Sigmoid colon (tissue), 7 donors: ENCODE measurements around the gene PNLIPRP2. TPM values are rescaled to one million over a fixed set of nuclear protein-coding genes. Genes with fewer than 3 reads are reported as not detected.

Experiments used
- DNase-seq: peaks from one replicate; pipeline ENCODE4 v3.0.0-alpha.2; 2019
- H3K27ac ChIP-seq, 4 donors: fragments of 200-600 bp; sonication (generic); one replicate each; pipeline ENCODE4 v1.5.1; 2016 to 2019; ENCODE audit warnings: mild to moderate bottlenecking in 1 of 4
- H3K27me3 ChIP-seq, 3 donors: fragments of 200-600 bp; sonication (generic); one replicate each; pipeline ENCODE4 v1.5.1; 2019; ENCODE audit warnings: mild to moderate bottlenecking in 1 of 3
- H3K36me3 ChIP-seq, 4 donors: fragments of 200-600 bp; sonication (generic); one replicate each; pipeline ENCODE4 v1.5.1; 2016 to 2019
- H3K4me1 ChIP-seq, 4 donors: fragments of 200-600 bp; sonication (generic); one replicate each; pipeline ENCODE4 v1.5.1; 2017 to 2019
- H3K4me3 ChIP-seq, 4 donors: fragments of 200-600 bp; sonication (generic); one replicate each; pipeline ENCODE4 v1.5.1; 2017 to 2019; ENCODE audit warnings: mild to moderate bottlenecking in 2 of 4, moderate library complexity in 1 of 4
- H3K9me3 ChIP-seq, 4 donors: fragments of 200-600 bp in 3 of 4; sonication (generic) in 3 of 4; one replicate each; pipeline versions ENCODE4 v1.5.1 to v1.6.1; 2013 to 2019
- EP300 ChIP-seq, 4 donors: sonication (generic); formaldehyde crosslinking; IDR thresholded peaks; one replicate each; pipeline ENCODE4 v1.6.1; 2017; ENCODE audit warnings: antibody characterized with exemption in 4 of 4
- POLR2A ChIP-seq, 2 donors: fragments of 450-650 bp; IDR thresholded peaks; one replicate each; pipeline ENCODE4 v1.6.1; 2016; ENCODE audit warnings: antibody characterized with exemption in 2 of 2, mild to moderate bottlenecking in 2 of 2, moderate library complexity in 2 of 2
- POLR2AphosphoS5 ChIP-seq, 4 donors: sonication (generic); formaldehyde crosslinking; IDR thresholded peaks; one replicate each; pipeline ENCODE4 v1.6.1; 2017; ENCODE audit warnings: antibody characterized with exemption in 4 of 4
- WGBS, 2 donors: extraction: QIAGEN DNeasy Blood & Tissue Kit; methylation state at CpG; one replicate each; pipeline ENCODE4 v1.1.7; 2013; 5-methylcytosine and 5-hydroxymethylcytosine counted together
- intact Hi-C: fragments of 100-400 bp; cut with DNase I; formaldehyde crosslinking; loops from one replicate; pipeline ENCODE4 v1.15.1; 2023
- polyA plus RNA-seq, 3 donors: library from polyadenylated mRNA; stranded (reverse); fragments of 200-250 nt; gene quantifications; one replicate each; pipeline ENCODE4 v1.2.3, GENCODE V29; 2013
- total RNA-seq, 4 donors: library from RNA; depleted of rRNA; stranded (reverse); fragments of >200 nt; gene quantifications; one replicate each; pipeline ENCODE4 v1.1.0, GENCODE V29; 2016
- TF ChIP-seq, protein P1 (sequence below), 4 experiments: fragments of 450-650 bp in 3 of 4; fragments of 200-600 bp in 1 of 4; IDR thresholded peaks; one replicate each; pipeline ENCODE4 v1.5.1; 2016 to 2019; ENCODE audit warnings: antibody characterized with exemption in 4 of 4, mild to moderate bottlenecking in 3 of 4, moderate library complexity in 2 of 4
- donor health status: healthy with polysubstance abuse.
- donor health status: Bipolar disorder and iron deficiency.
- donor health status: healthy.

Gene PNLIPRP2
- total RNA-seq (not detected), polyA plus RNA-seq (1 to 10 TPM in 1 of 3 donors, under 1 TPM in 1, not detected in 1; 0.95 to 1.8 TPM)

DNA sequence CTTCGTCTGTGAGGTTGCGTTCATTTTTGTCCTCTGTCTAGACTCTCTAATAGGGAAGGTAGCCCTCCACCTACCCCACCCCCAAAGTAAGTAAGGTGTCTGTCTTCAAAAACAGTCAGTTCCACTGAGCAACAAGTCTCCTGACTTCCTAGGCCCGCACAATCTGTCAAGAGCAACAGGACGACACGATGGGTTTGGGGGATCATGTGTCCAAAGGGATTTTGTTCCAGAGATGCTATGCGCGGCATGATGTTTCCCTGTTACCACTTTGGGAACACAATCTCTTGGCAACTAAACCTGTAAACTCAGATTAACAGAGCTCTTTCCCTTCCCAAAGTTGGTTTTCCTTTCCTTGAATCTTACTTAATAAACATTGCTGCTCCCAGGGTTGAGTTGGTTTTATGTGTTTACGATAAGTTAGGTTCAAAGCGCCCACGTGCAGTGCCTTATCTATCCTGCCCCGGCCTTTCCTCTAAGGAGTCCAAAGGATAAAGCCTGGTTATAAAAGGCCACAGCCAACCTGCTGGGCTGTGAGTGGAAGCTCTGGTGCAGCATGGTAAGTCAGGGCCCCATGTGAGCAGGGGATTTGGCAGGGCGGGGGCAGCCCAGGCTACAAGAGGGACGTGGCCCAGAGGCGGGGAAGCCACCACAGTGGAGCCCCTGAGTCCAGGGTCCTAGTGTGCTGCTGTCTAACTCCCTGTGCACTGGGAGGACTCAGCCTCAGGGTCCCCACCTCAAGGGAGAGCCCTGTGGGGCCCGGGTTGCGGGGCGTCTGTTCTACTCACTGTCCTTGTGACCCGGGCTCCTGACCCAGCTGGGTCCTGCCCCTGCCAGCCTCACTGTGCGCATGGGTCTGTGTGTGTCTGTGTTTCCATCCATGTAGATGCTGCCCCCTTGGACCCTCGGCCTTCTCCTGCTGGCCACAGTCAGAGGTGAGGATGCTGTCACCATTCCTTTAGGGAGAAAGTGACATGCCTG, at the start of gene PNLIPRP2:
Gene PNLIPRP2, plus strand, starts transcription at position 531 of the 978 bp plus-strand sequence.
- H3K27me3 ChIP-seq: peaks cover 0 to 5% (median 0%) of the 10 kb centered on the region in 3 donors
- 21 to 65% methylated on average over 20 of the region's 20 CpGs for WGBS, 2 donors
- DNase-seq: no peak
- TF ChIP-seq, protein P1, sequence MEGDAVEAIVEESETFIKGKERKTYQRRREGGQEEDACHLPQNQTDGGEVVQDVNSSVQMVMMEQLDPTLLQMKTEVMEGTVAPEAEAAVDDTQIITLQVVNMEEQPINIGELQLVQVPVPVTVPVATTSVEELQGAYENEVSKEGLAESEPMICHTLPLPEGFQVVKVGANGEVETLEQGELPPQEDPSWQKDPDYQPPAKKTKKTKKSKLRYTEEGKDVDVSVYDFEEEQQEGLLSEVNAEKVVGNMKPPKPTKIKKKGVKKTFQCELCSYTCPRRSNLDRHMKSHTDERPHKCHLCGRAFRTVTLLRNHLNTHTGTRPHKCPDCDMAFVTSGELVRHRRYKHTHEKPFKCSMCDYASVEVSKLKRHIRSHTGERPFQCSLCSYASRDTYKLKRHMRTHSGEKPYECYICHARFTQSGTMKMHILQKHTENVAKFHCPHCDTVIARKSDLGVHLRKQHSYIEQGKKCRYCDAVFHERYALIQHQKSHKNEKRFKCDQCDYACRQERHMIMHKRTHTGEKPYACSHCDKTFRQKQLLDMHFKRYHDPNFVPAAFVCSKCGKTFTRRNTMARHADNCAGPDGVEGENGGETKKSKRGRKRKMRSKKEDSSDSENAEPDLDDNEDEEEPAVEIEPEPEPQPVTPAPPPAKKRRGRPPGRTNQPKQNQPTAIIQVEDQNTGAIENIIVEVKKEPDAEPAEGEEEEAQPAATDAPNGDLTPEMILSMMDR (IDR thresholded peaks at IDR 0.05): no peak
- TF ChIP-seq EP300 (IDR thresholded peaks at IDR 0.05) (no peak), POLR2AphosphoS5 (IDR thresholded peaks at IDR 0.05) (no peak), POLR2A (IDR thresholded peaks at IDR 0.05) (no peak)
- no peak within 1 kb of the TSS for H3K4me3 ChIP-seq
- no peaks in the 10 kb centered on the region for H3K9me3 ChIP-seq
- H3K4me1 ChIP-seq: no peaks in the 10 kb centered on the region
- no peak within 1 kb of the TSS for H3K27ac ChIP-seq
- H3K36me3 ChIP-seq: no peaks in the 10 kb centered on the region
- intact Hi-C loops: no loop called here

DNA sequence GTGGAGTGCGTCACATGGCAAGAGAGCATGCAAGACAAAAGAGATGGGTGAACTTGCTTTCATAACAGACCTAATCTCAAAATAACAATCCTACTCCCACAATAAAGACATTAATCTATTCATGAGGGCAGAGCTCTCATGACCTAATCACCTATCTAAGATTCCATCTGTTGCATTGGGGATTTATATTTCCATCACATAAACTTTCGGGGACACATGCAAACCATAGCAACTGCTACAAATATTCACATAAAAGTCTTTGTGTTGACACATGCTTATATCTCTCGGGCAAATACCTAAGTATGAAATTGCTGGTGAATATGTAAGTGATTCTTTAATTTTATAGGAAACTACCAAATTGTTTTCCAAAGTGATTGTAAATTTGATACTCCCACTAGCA, 46.0 kb upstream of the PNLIPRP2 start:
- H3K36me3 ChIP-seq: no peaks in the 10 kb centered on the region
- intact Hi-C loops: no loop called here
- H3K27me3 ChIP-seq: no peaks in the 10 kb centered on the region
- DNase-seq: no peak
- H3K9me3 ChIP-seq: no peaks in the 10 kb centered on the region
- H3K4me1 ChIP-seq: no peaks in the 10 kb centered on the region
- no peak overlapping the region for H3K27ac ChIP-seq
- WGBS, 2 donors: 89 to 93% methylated on average over 3 of the region's 3 CpGs
- TF ChIP-seq POLR2A (IDR thresholded peaks at IDR 0.05): no peak
- TF ChIP-seq, protein P1 (IDR thresholded peaks at IDR 0.05): no peak
- no peak for TF ChIP-seq EP300 (IDR thresholded peaks at IDR 0.05)
- no peak for TF ChIP-seq POLR2AphosphoS5 (IDR thresholded peaks at IDR 0.05)
- H3K4me3 ChIP-seq: no peak overlapping the region

DNA sequence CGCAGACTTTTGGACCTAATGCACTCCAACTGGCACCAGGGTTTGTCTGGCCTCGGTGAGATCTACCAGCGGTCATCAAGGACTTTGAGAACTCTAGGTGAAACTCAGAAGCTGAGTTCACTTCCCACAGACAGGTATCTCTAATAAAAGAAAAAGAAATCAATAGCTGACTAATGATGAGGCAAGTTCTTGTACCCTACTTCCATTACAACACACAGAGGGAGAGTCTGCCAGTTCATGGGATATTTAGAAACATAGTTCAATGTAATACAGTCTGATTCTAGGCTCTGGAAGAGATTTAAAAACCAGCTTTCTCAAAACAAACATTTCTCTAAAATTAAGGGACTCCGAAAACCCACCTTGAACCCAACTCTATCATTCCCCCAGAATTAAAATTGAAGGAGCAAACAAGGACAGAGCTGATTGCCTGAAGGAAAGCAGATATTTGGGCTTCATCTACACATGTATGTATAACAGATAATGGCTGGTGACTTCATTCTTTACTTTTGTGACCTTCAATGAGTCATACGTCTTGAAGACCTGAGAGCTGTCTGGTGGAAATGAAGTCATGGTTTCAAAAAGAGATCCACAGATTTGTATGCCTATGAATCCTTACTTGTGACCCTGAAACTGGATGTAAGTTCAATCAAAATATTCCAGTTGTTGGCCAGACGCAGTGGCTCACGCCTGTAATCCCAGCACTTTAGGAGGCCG, 32.7 kb upstream of the PNLIPRP2 start:
- intact Hi-C loops: no loop called here
- DNase-seq: no peak
- no peaks in the 10 kb centered on the region for H3K36me3 ChIP-seq
- no peaks in the 10 kb centered on the region for H3K9me3 ChIP-seq
- no peak overlapping the region for H3K27ac ChIP-seq
- H3K4me1 ChIP-seq: no peaks in the 10 kb centered on the region
- WGBS, 2 donors: 91 to 94% methylated on average over 8 of the region's 8 CpGs
- no peaks in the 10 kb centered on the region for H3K27me3 ChIP-seq
- TF ChIP-seq EP300 (IDR thresholded peaks at IDR 0.05): no peak
- TF ChIP-seq POLR2AphosphoS5 (IDR thresholded peaks at IDR 0.05): no peak
- no peak overlapping the region for H3K4me3 ChIP-seq

DNA sequence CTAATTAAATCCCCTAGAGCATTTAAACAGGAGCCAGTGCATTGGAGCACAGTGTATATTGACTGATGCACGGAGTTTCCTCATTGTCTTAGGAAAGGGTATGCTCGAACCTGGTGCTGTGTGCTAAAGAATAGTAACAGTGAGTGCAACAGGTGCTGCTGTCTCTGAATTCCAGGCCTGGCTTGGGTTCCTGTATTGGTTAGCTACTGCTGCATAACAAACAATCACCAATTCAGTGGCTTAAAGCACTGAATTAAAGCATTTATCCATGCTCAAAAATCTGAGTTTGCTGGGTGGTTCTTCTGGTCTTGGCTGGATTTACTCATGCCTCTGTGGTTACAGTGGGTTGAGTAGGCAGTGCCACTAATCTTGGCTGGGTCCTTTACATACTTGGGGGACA, 31.8 kb upstream of the PNLIPRP2 start:
- TF ChIP-seq, protein P1 (IDR thresholded peaks at IDR 0.05): no peak
- Histone ChIP-seq H3K4me1 (no peaks in the 10 kb centered on the region), H3K9me3 (no peaks in the 10 kb centered on the region), H3K36me3 (no peaks in the 10 kb centered on the region), H3K27ac (no peak overlapping the region), H3K27me3 (no peaks in the 10 kb centered on the region), H3K4me3 (no peak overlapping the region)
- WGBS, 2 donors: 89 to 93% methylated on average over 2 of the region's 2 CpGs
- intact Hi-C loops: no loop called here
- DNase-seq: no peak

DNA sequence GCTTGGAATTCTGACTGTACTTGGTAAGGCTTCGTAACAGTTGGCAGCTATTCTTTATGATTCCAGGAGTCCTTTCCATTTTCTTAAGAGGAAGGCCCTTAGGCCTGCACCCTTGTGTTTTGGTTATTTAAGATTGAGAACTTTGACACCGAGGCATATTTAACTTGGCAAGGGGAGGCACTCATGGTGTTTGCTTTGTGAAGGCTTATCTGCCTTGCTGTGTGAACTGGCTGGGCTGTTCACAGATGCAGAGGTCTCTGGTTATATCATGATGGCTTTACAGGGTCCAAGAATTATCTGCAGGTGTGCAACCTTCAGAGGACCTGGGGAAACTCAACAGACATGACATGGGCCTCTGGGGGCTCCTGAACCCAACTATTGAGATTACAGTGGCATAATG, 30.8 kb upstream of the PNLIPRP2 start:
- H3K4me3 ChIP-seq: no peak overlapping the region
- H3K9me3 ChIP-seq: no peaks in the 10 kb centered on the region
- H3K27me3 ChIP-seq: no peaks in the 10 kb centered on the region
- no peak for DNase-seq
- H3K36me3 ChIP-seq: no peaks in the 10 kb centered on the region
- WGBS, 2 donors: 17 to 66% methylated on average over 2 of the region's 2 CpGs
- no peak for TF ChIP-seq POLR2A (IDR thresholded peaks at IDR 0.05)
- intact Hi-C loops: no loop called here
- H3K27ac ChIP-seq: no peak overlapping the region
- no peaks in the 10 kb centered on the region for H3K4me1 ChIP-seq
